Coronary artery (tissue), 2 donors: Measurements from ENCODE around the gene DHDDS.

Experiments
- DNase-seq: peaks from one replicate; pipeline ENCODE4 v3.0.0-alpha.2; 2017; ENCODE audit warnings: low spot score
- H3K27ac ChIP-seq, 2 donors: fragments of 200-600 bp; sonication (generic); one replicate each; pipeline ENCODE4 v1.5.1; 2016 to 2019
- H3K4me3 ChIP-seq: fragments of 200-600 bp; sonication (generic); 2 replicates; pipeline ENCODE4 v1.5.1; 2016; ENCODE audit warnings: mild to moderate bottlenecking, moderate library complexity
- CTCF ChIP-seq: fragments of 200-600 bp; sonication (generic); IDR thresholded peaks from one replicate; pipeline ENCODE4 v1.5.1; 2019; ENCODE audit warnings: antibody characterized with exemption

Gene DHDDS

DNA sequence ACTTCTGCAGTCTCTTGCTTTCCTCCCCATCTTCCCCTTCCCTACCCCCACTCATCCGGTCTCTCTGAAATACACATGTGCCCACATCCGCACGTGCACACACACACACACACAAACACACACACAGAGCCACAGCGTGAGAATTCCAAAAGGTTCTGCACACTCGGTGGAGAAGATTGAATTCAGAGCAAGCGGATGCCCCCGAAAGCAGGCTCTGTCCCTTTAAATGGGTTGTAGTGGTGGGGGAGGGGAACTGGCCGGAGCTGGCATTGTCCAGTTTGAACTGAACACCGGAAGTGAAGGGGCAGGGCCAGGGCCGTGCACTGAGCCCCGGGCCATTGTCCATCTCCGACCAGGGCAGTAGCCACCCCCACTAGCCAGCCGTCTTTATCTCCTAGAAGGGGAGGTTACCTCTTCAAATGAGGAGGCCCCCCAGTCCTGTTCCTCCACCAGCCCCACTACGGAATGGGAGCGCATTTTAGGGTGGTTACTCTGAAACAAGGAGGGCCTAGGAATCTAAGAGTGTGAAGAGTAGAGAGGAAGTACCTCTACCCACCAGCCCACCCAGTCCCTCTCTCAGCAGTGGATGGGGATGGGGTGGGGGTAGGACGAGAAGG is 22.8 kb upstream of the DHDDS start:
- TF ChIP-seq CTCF = no peak
- Histone ChIP-seq H3K27ac (no peak overlapping the region), H3K4me3 (no peak overlapping the region)
- DNase-seq = no peak

- TF ChIP-seq CTCF = no peak
- H3K4me3 ChIP-seq = no peak within 1 kb of the TSS
- no peak for DNase-seq
- H3K27ac ChIP-seq = no peak within 1 kb of the TSS
Observed at GRCh38 chr1:26410706-26411623, 21.2 kb upstream of the DHDDS start, which contains the start of gene LIN28A. Gene LIN28A (plus strand): TSS chr1:26410817. CDS start chr1:26410892, 75 bp downstream.

DNA sequence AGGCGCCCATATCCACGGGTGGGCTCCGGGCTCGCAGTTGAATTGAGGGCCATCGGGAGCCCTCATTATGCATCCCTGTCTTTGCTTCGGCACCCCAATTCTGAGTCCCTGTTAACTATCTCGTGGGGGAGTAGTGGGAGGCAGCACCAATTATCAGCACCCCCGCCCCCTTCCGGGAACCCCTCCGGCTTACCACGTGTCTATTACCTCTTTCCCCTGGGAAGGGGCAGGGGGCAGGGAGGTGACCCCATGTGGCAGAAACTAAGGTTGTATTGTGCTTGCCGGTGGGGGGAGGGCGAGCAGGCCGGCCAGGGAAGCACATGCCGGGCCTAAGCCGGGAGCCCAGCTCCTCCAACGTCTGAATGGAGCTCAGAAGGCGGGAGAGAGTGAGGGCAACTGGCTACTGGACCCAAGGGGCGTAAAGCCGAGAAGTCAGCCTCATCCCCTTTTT is 20.5 kb upstream of the DHDDS start:
- TF ChIP-seq CTCF = no peak
- Histone ChIP-seq H3K27ac (no peak overlapping the region), H3K4me3 (no peak overlapping the region)
- DNase-seq = no peak

- Histone ChIP-seq H3K27ac (no peak overlapping the region), H3K4me3 (no peak overlapping the region)
- DNase-seq = no peak
- TF ChIP-seq CTCF = no peak
Observed at GRCh38 chr1:26412180-26412840, 19.8 kb upstream of the DHDDS start.

GRCh38 chr1:26413031-26413430 is 19.1 kb upstream of the DHDDS start:
- no peak for TF ChIP-seq CTCF
- Histone ChIP-seq H3K27ac (no peak overlapping the region), H3K4me3 (no peak overlapping the region)
- DNase-seq = no peak

GRCh38 chr1:26417111-26417759 is 14.9 kb upstream of the DHDDS start:
- Histone ChIP-seq H3K27ac (no peak overlapping the region), H3K4me3 (no peak overlapping the region)
- no peak for DNase-seq
- peak; percentile 72 for TF ChIP-seq CTCF
